Endothelial cell of umbilical vein (primary cell): ENCODE results near the gene RAB11FIP3. TPM values are rescaled to one million over a fixed set of nuclear protein-coding genes. Genes with fewer than 3 reads are reported as not detected.

Experiments
- BruUV-seq: library from RNA; stranded (reverse); fragments of 400-500 nt; replicated peaks from 2 replicates; lab custom pipeline; 2021; lab: Mats Ljungman, UMichigan
- CTCF ChIA-PET: fragments of 300-600, 350-600 bp; sonication (Branson Sonifier 250); formaldehyde crosslinking; loops from one replicate; lab custom pipeline; 2021; ENCODE audit warnings: antibody characterized with exemption, inconsistent platforms; lab: Charles Lee
- POLR2A ChIA-PET: fragments of 300-600, 350-600 bp; sonication (Branson Sonifier 250); formaldehyde crosslinking; loops from one replicate; lab custom pipeline; 2021; ENCODE audit warnings: antibody characterized with exemption, inconsistent platforms; lab: Charles Lee
- DNase-seq: peaks from one replicate; pipeline ENCODE4 v3.0.0-alpha.2; 2011; ENCODE audit warnings: low read depth, low spot score
- FAIRE-seq: peaks from 2 replicates; lab custom pipeline; 2011; peaks lifted over from hg19 to GRCh38; lab: Jason Lieb, UNC
- H2AFZ ChIP-seq: 2 replicates; pipeline ENCODE4 v1.6.0; 2012; ENCODE audit warnings: low read depth, low read length, control low read depth, inconsistent platforms
- H3K27ac ChIP-seq: 2 replicates; pipeline ENCODE4 v1.5.1; 2011; ENCODE audit warnings: low read depth, mild to moderate bottlenecking, control low read depth, low read length, moderate library complexity; ENCODE audit not compliant: insufficient read depth
- H3K27me3 ChIP-seq, 2 experiments: 2 replicates each; pipeline versions ENCODE4 v1.6.0 to v1.6.1; 2011; ENCODE audit warnings: low read length in 2 of 2, mixed read lengths in 1 of 2; ENCODE audit not compliant: control insufficient read depth in 2 of 2, insufficient read depth in 2 of 2
- H3K36me3 ChIP-seq, 2 experiments: 2 replicates in 1 of 2; 3 replicates in 1 of 2; pipeline ENCODE4 v1.5.1; 2011; ENCODE audit warnings: low read length in 2 of 2, mild to moderate bottlenecking in 1 of 2, moderate library complexity in 1 of 2; ENCODE audit not compliant: control insufficient read depth in 2 of 2, insufficient read depth in 2 of 2; ENCODE audit errors: extremely low read depth in 1 of 2
- H3K4me1 ChIP-seq: 3 replicates; pipeline ENCODE4 v1.5.1; 2011; ENCODE audit warnings: mild to moderate bottlenecking, low read length; ENCODE audit not compliant: control insufficient read depth, insufficient read depth; ENCODE audit errors: extremely low read depth
- H3K4me2 ChIP-seq: 2 replicates; pipeline ENCODE4 v1.6.1; 2011; ENCODE audit warnings: low read length, control low read depth, mixed read lengths; ENCODE audit not compliant: insufficient read depth
- H3K4me3 ChIP-seq, 3 experiments: fragments of 200-600 bp in 1 of 3; sonication (generic), shearing (Covaris generic) in 1 of 3; replicated peaks in 1 of 3; 2 replicates each; pipeline ENCODE4 v1.5.1; 2011 to 2016; ENCODE audit warnings: control low read depth in 3 of 3, low read length in 3 of 3, mild to moderate bottlenecking in 2 of 3, inconsistent platforms in 1 of 3, low read depth in 1 of 3, moderate library complexity in 1 of 3; ENCODE audit not compliant: insufficient read depth in 1 of 3
- H3K79me2 ChIP-seq: 2 replicates; pipeline ENCODE4 v1.6.0; 2012; ENCODE audit warnings: low read length, inconsistent platforms; ENCODE audit not compliant: control insufficient read depth, insufficient read depth
- H3K9ac ChIP-seq: replicated peaks from 2 replicates; pipeline ENCODE3; 2011; ENCODE audit warnings: low read length, control low read depth; ENCODE audit not compliant: insufficient read depth; ENCODE audit errors: extremely low read depth
- H3K9me1 ChIP-seq: replicated peaks from 3 replicates; pipeline ENCODE4 v1.6.0; 2011; ENCODE audit warnings: mild to moderate bottlenecking, low read length; ENCODE audit not compliant: control insufficient read depth, insufficient read depth; ENCODE audit errors: extremely low read depth
- H3K9me3 ChIP-seq: replicated peaks from 2 replicates; pipeline ENCODE4 v1.5.1; 2012; ENCODE audit warnings: low read length, inconsistent platforms; ENCODE audit not compliant: control insufficient read depth, insufficient read depth
- H4K20me1 ChIP-seq: replicated peaks from 2 replicates; pipeline ENCODE3; 2011; ENCODE audit warnings: mild to moderate bottlenecking, low read length; ENCODE audit not compliant: control insufficient read depth, insufficient read depth; ENCODE audit errors: extremely low read depth
- EZH2 ChIP-seq: IDR thresholded peaks from 2 replicates; pipeline ENCODE4 v1.6.1; 2012; ENCODE audit warnings: borderline replicate concordance, low read depth, mild to moderate bottlenecking, moderate library complexity, low read length, inconsistent platforms; ENCODE audit not compliant: severe bottlenecking
- FOS ChIP-seq: IDR thresholded peaks from 2 replicates; pipeline ENCODE4 v1.6.1; 2011; ENCODE audit warnings: mild to moderate bottlenecking, low read length, moderate library complexity, borderline replicate concordance; ENCODE audit not compliant: insufficient read depth
- GATA2 ChIP-seq: IDR thresholded peaks from 2 replicates; pipeline ENCODE4 v1.7.0; 2011; ENCODE audit warnings: low read depth, mild to moderate bottlenecking, moderate library complexity, mixed read lengths, low read length; ENCODE audit not compliant: insufficient read length, insufficient read depth
- JUN ChIP-seq: IDR thresholded peaks from 2 replicates; pipeline ENCODE4 v1.6.1; 2011; ENCODE audit warnings: borderline replicate concordance, low read depth; ENCODE audit not compliant: insufficient read length, insufficient read depth
- MYC ChIP-seq: IDR thresholded peaks from one replicate; pipeline ENCODE4 v1.6.1; 2011; ENCODE audit warnings: mild to moderate bottlenecking, low read depth, low read length
- POLR2A ChIP-seq: IDR thresholded peaks from 2 replicates; pipeline ENCODE4 v1.6.1; 2012; ENCODE audit warnings: low read depth, mild to moderate bottlenecking, control low read depth, low read length
- POLR2AphosphoS5 ChIP-seq: IDR thresholded peaks from 2 replicates; pipeline ENCODE4 v1.6.1; 2012; ENCODE audit warnings: low read depth, mild to moderate bottlenecking, control low read depth, low read length, moderate library complexity; ENCODE audit not compliant: insufficient read depth
- dilution Hi-C: fragments of 300-500 bp; cut with MboI; formaldehyde crosslinking; loops from one replicate; pipeline ENCODE4 v1.15.0; 2019; ENCODE audit warnings: low sequenced_read_pairs; ENCODE audit not compliant: extremely low pct_ligation_motif_present
- intact Hi-C: fragments of 100-400 bp; cut with micrococcal nuclease; formaldehyde crosslinking; loops from one replicate; pipeline ENCODE4 v1.10.0; 2022
- polyA plus RNA-seq, 4 experiments: library from polyadenylated mRNA; depleted of rRNA in 3 of 4; stranded (reverse) in 3 of 4; unstranded in 1 of 4; fragments of >200 nt; gene quantifications; 2 replicates each; pipeline versions ENCODE4 v1.2.1 to v1.2.3, GENCODE V29; 2011 to 2012; ENCODE audit warnings: missing spikeins in 1 of 4
- total RNA-seq: library from RNA; stranded (reverse); gene quantifications from 2 replicates; pipeline ENCODE4 v1.2.3, GENCODE V29; 2021
- TF ChIP-seq, protein P1 (sequence below), 2 donors: IDR thresholded peaks; 1 replicate in 1 of 2; 2 replicates in 1 of 2; pipeline ENCODE4 v1.5.1; 2011; ENCODE audit warnings: low read length in 2 of 2, mild to moderate bottlenecking in 2 of 2, moderate library complexity in 2 of 2, control low read depth in 1 of 2, inconsistent platforms in 1 of 2, low read depth in 1 of 2; ENCODE audit not compliant: insufficient read depth in 1 of 2; ENCODE audit errors: extremely low read depth in 1 of 2
- TF ChIP-seq, protein P2 (sequence below): IDR thresholded peaks from 2 replicates; pipeline ENCODE4 v1.6.1; 2011; ENCODE audit not compliant: insufficient read depth, insufficient read length

RAB11FIP3 gene
- total and polyA plus RNA-seq, 2 donors (not counting 3 experiments of a cell fraction or from before 2014, with no cell fraction given): 20.5 to 75.9 TPM

DNA sequence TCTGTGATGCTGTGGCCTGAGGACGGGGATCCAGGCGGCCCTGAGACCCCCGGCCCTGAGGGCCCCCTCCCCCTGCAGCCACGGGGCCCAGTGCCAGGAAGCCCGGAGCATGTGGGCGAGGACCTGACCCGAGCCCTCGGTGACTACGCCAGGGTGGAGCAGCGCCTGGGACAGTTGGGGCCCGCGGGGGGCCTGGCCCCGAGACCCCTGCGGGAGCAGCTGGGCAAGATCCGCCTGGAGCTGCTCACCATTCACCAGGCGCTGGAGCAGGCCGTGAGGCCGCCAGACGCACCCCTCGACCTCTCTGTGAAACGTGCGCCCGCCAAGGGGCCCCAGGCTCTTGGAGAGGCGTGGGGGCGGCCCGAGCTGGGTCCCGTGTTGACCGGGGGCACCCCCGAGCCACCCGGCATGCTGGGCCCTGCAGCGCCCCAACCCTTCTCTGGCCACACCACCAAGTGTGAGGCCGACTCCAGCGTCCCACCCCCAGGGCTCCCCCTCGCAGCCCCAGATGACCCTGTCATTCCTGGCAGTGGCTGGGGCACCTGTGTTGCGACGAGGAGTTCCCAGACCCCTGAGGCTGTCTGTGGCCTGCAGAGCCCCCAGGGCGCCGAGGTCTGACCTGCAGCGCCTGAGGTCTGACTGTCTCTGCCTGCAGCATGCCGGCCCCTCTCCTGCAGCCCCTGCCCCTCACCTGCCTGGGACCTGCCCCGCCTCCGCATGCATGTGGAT is 139.4 kb downstream of the RAB11FIP3 start:
- CTCF ChIA-PET: no interaction called here
- BruUV-seq: no TSS peak

More for the DNA sequence above, 139.4 kb downstream of the RAB11FIP3 start:
- POLR2A ChIA-PET: no interaction called here
- H3K27me3 ChIP-seq: peaks cover 7 to 10% of the 10 kb centered on the region in 2 experiments
- no peak overlapping the region for H3K4me3 ChIP-seq
- H3K36me3 ChIP-seq: no peaks in the 10 kb centered on the region
- H3K9ac ChIP-seq: no peak overlapping the region
- no peaks in the 10 kb centered on the region for H3K79me2 ChIP-seq
- no peak overlapping the region for H3K4me2 ChIP-seq
- no peak for DNase-seq
- no peak overlapping the region for H3K27ac ChIP-seq
- peaks cover 18% of the 10 kb centered on the region for H3K4me1 ChIP-seq
- H3K9me1 ChIP-seq: no peaks in the 10 kb centered on the region
- no peaks in the 10 kb centered on the region for H3K9me3 ChIP-seq
- intact Hi-C loops: loop anchor here (5.0 kb wide), 1 partner anchor 38 kb away; the partner anchor contains the start of gene CAPN15
- no peak for FAIRE-seq
- H4K20me1 ChIP-seq: no peaks in the 10 kb centered on the region
- TF ChIP-seq JUN (no peak), FOS (no peak), GATA2 (no peak), MYC (no peak), POLR2A (no peak), POLR2AphosphoS5 (no peak), EZH2 (no peak)
- TF ChIP-seq, protein P1, sequence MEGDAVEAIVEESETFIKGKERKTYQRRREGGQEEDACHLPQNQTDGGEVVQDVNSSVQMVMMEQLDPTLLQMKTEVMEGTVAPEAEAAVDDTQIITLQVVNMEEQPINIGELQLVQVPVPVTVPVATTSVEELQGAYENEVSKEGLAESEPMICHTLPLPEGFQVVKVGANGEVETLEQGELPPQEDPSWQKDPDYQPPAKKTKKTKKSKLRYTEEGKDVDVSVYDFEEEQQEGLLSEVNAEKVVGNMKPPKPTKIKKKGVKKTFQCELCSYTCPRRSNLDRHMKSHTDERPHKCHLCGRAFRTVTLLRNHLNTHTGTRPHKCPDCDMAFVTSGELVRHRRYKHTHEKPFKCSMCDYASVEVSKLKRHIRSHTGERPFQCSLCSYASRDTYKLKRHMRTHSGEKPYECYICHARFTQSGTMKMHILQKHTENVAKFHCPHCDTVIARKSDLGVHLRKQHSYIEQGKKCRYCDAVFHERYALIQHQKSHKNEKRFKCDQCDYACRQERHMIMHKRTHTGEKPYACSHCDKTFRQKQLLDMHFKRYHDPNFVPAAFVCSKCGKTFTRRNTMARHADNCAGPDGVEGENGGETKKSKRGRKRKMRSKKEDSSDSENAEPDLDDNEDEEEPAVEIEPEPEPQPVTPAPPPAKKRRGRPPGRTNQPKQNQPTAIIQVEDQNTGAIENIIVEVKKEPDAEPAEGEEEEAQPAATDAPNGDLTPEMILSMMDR (IDR thresholded peaks at IDR 0.05; ENCODE audit: extremely low read depth in 1 of 2, insufficient read depth in 1 of 2, low read depth in 1 of 2, low read length in 2 of 2): no peak
- TF ChIP-seq, protein P2, sequence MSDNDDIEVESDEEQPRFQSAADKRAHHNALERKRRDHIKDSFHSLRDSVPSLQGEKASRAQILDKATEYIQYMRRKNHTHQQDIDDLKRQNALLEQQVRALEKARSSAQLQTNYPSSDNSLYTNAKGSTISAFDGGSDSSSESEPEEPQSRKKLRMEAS: no peak
- dilution Hi-C loops: no loop called here
- no peak overlapping the region for H2AFZ ChIP-seq
